SK-N-SH (cell line): ENCODE results near the gene GRIA1.

Source experiments
- MXI1 ChIP-seq: IDR thresholded peaks from 2 replicates; pipeline ENCODE4 v1.6.1; 2012; ENCODE audit warnings: mild to moderate bottlenecking, low read depth, low read length, improper control_type of control experiment
- NFIC ChIP-seq: IDR thresholded peaks from 2 replicates; pipeline ENCODE4 v1.4.0; 2012; ENCODE audit warnings: borderline replicate concordance
- TF ChIP-seq, protein P1 (sequence below): IDR thresholded peaks from 2 replicates; pipeline ENCODE4 v1.6.1; 2012; ENCODE audit warnings: mild to moderate bottlenecking, low read depth, low read length, moderate library complexity

DNA sequence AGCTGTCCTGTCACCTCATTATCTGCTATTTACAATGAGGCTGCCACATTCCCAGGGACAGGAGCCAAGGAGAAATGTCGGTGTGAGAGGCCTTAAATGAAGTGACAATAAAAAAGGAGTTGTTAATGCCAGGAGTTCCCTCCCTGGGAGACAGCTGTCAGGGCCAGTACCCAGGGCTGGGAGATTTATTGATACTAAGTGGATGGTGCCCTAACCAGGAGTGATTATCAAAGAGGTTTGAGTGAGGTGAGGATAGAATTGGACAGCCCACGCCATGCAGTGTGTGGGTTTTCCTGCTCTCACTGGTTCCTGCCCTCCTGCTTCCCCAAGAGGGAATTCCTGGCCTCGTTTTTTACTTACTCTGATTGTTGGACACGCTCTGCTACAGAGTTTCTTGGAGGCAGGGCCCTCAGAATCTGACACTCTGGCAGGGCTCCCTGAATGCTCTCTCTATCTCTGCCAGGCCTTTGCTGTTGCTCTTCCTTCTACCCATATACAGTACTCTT lies 150.8 kb downstream of the GRIA1 start:
- TF ChIP-seq, protein P1, sequence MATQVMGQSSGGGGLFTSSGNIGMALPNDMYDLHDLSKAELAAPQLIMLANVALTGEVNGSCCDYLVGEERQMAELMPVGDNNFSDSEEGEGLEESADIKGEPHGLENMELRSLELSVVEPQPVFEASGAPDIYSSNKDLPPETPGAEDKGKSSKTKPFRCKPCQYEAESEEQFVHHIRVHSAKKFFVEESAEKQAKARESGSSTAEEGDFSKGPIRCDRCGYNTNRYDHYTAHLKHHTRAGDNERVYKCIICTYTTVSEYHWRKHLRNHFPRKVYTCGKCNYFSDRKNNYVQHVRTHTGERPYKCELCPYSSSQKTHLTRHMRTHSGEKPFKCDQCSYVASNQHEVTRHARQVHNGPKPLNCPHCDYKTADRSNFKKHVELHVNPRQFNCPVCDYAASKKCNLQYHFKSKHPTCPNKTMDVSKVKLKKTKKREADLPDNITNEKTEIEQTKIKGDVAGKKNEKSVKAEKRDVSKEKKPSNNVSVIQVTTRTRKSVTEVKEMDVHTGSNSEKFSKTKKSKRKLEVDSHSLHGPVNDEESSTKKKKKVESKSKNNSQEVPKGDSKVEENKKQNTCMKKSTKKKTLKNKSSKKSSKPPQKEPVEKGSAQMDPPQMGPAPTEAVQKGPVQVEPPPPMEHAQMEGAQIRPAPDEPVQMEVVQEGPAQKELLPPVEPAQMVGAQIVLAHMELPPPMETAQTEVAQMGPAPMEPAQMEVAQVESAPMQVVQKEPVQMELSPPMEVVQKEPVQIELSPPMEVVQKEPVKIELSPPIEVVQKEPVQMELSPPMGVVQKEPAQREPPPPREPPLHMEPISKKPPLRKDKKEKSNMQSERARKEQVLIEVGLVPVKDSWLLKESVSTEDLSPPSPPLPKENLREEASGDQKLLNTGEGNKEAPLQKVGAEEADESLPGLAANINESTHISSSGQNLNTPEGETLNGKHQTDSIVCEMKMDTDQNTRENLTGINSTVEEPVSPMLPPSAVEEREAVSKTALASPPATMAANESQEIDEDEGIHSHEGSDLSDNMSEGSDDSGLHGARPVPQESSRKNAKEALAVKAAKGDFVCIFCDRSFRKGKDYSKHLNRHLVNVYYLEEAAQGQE: no peak
- TF ChIP-seq MXI1 (no peak), NFIC (no peak)
